Mesenteric fat pad (tissue), 1 donor: ENCODE data around the gene GPR132. TPM values are rescaled to one million over a fixed set of nuclear protein-coding genes. Genes with fewer than 3 reads are reported as not detected.
"Not testable (repeated sequence)": the region's sequence is repeated elsewhere in the genome, so short reads cannot be mapped to it uniquely, and the experiment has no call there.

ENCODE experiments used
- DNase-seq: peaks from one replicate; pipeline ENCODE4 v3.0.0-alpha.2; 2020; ENCODE audit warnings: low spot score
- total RNA-seq: library from RNA; stranded (reverse); fragmentation: NEBNext Ultra II Directional; extraction: Animal tissue kit (Norgen Biotek cat#: 25700); gene quantifications from one replicate; pipeline ENCODE4 v1.2.1, GENCODE V29; 2021
- donor health status: DM: yes; HTN: yes; CAD: no.

The GPR132 gene
- total RNA-seq, 1 donor from 2014 or later = 4.5 TPM

- DNase-seq = peak; percentile 97
Measured at GRCh38 chr14:105045710-105046326, 19.4 kb downstream of the GPR132 start.

GRCh38 chr14:105043641-105044040 is 21.6 kb downstream of the GPR132 start:
- DNase-seq = no peak

GRCh38 chr14:105042813-105043212 is 22.4 kb downstream of the GPR132 start:
- DNase-seq = no peak

GRCh38 chr14:105041841-105042765 is 23.1 kb downstream of the GPR132 start:
- no peak for DNase-seq

GRCh38 chr14:105039458-105040205 is 25.6 kb downstream of the GPR132 start:
- DNase-seq = no peak

- DNase-seq = not testable (repeated sequence)
Measured at GRCh38 chr14:105035616-105036015, 29.6 kb downstream of the GPR132 start.

GRCh38 chr14:105034315-105035039 is 30.8 kb downstream of the GPR132 start:
- DNase-seq = no peak

GRCh38 chr14:105033412-105033900 is 31.8 kb downstream of the GPR132 start:
- DNase-seq = not testable (repeated sequence)

- DNase-seq = not testable (repeated sequence)
Measured at GRCh38 chr14:105032451-105032901, 32.8 kb downstream of the GPR132 start.

- no peak for DNase-seq
Measured at GRCh38 chr14:105030836-105031396, 34.3 kb downstream of the GPR132 start.

- no peak for DNase-seq
Measured at GRCh38 chr14:105030194-105030593, 35.0 kb downstream of the GPR132 start.

GRCh38 chr14:105029402-105029801 is 35.8 kb downstream of the GPR132 start:
- DNase-seq = no peak

GRCh38 chr14:105028251-105028927 is 36.8 kb downstream of the GPR132 start:
- no peak for DNase-seq

GRCh38 chr14:105027718-105028117 is 37.5 kb downstream of the GPR132 start:
- DNase-seq = not testable (repeated sequence)

GRCh38 chr14:105026802-105027563 is 38.2 kb downstream of the GPR132 start:
- DNase-seq = no peak

GRCh38 chr14:105026033-105026785 is 39.0 kb downstream of the GPR132 start:
- no peak for DNase-seq

- DNase-seq = no peak
Measured at GRCh38 chr14:105025429-105025828, 39.8 kb downstream of the GPR132 start.

- no peak for DNase-seq
Measured at GRCh38 chr14:105023791-105024480, 41.3 kb downstream of the GPR132 start.
